HFF-Myc (cell line): ENCODE data around the gene DLX1.

Experiments
- DNase-seq: peaks from one replicate; pipeline ENCODE4 v3.0.0-alpha.2; 2011; ENCODE audit warnings: low read depth; ENCODE audit errors: extremely low read depth
- H3K4me3 ChIP-seq: replicated peaks from 2 replicates; pipeline ENCODE4 v1.5.1; 2011; ENCODE audit warnings: low read depth, mild to moderate bottlenecking, control low read depth, low read length
- TF ChIP-seq, protein P1 (sequence below): IDR thresholded peaks from 2 replicates; pipeline ENCODE4 v1.5.1; 2012; ENCODE audit warnings: mild to moderate bottlenecking, low read depth, low read length, control low read depth; ENCODE audit errors: missing control alignments

DLX1 gene

DNA sequence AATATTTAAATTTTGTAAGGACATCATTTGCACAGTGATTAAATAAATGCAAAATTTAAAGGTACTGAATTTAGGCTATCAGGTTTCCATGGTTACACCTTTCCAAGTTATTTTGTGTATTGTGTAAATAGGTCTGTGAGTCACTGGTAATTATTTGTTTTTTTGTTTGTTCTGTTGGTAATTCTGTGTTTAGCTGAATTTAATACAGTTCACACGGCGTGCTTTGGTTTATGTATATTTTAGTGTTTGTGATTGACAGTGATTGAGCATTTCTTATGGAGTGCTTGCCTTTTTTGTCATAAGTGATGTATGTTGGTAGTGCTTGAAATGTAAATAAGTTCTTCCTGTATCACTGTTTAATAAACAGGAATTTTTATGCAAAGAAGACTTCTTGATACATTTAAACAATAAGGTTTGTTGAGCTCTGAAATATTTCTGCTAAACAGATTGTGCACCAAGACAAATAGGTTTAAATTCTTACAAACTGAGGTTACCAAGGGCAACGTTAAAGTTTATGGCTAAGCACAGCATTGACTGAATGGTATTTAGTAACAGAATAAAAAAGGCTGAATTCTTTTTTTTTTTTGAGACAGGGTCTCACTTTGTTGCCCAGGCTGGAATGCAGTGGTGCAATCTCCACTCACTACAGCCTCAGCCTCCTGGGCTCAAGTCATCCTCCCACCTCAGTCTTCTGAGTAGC lies 38.3 kb upstream of the DLX1 start:
- TF ChIP-seq, protein P1, sequence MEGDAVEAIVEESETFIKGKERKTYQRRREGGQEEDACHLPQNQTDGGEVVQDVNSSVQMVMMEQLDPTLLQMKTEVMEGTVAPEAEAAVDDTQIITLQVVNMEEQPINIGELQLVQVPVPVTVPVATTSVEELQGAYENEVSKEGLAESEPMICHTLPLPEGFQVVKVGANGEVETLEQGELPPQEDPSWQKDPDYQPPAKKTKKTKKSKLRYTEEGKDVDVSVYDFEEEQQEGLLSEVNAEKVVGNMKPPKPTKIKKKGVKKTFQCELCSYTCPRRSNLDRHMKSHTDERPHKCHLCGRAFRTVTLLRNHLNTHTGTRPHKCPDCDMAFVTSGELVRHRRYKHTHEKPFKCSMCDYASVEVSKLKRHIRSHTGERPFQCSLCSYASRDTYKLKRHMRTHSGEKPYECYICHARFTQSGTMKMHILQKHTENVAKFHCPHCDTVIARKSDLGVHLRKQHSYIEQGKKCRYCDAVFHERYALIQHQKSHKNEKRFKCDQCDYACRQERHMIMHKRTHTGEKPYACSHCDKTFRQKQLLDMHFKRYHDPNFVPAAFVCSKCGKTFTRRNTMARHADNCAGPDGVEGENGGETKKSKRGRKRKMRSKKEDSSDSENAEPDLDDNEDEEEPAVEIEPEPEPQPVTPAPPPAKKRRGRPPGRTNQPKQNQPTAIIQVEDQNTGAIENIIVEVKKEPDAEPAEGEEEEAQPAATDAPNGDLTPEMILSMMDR, result no peak
- DNase-seq, result no peak
- H3K4me3 ChIP-seq, result no peak overlapping the region

DNA sequence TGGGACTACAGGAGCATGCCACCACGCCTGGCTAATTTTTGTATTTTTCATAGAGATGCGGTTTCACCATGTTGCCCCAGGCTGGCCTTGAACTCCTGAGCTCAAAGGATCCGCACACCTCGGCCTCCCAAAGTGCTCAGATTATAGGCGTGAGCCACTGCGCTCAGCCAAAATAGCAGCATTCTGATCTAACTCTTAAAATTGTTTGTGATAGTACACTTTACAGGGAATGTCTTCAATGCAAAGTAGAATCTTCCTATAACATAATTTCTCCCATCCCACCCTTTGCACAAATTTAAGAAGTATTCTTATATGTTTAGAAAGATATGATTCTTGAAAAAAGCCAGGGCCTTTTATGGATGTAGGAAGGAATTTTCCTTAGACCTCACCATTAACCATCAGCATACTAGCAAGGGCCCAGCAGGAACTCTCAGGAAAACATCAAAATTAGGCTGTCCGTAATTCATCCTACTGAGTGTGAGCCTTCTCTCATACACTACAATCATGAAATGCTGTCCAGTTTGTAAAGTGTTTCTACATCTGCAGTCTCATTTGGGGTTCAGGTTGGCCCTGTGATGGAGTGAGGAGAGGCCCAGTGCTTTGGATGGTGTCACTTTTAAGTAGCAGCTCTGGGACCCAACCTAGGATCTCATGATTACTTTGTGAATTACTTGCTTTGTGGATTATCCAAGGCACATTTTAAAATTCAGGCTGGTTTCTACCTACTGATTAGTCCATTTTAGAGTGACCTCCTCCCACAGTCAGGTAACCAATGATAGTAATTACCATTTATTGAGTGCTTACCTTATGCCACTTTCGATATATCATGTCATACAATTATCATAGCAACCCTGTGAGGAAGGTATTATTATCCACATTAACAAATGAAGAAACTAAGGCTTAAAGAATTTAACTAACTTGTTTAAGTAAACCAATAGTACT lies 37.5 kb upstream of the DLX1 start:
- H3K4me3 ChIP-seq, result no peak overlapping the region
- TF ChIP-seq, protein P1, result no peak
- no peak for DNase-seq

DNA sequence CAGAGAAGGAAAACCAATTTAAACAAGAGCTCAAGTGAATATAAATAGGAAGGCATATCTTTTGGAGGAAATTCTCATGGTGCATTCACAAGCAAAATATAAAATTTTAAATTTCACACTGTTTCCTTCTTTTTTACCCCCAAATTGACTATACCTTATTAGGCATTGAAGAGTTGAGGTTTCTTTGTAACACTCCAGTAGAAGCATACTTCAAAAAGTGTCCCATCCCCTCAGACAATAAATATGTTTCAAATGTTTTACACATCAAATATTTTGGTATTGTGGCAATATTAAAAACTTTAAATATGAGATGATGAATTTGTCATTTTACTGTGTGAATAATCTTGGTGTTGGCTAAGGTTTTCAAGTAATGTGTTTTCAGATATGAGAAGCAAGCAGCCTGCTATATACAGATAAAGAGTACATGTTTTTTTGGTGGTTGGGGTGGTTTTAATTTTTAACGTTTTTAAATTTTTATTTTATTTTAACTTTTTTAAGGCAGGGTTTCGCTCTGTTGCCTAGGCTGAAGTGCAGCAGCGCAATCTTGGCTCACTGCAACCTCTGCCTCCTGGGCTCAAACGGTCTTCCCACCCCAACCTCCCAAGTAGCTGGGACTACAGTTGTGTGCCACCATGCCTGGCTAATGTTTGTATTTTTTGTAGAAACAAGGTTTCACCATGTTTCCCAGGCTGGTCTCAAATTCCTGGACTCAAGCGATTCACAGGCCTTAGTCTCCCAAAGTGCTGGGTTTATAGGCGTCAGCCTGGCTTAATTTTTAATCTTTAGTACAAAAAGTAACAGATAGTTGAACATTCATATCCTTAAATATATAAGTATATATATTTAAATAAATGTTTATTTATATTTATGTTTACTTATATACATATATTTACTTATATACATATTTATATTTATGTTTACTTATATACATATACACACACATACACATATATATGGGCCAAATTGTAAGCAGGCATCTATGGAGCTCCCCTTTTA lies 36.5 kb upstream of the DLX1 start:
- no peak for DNase-seq
- H3K4me3 ChIP-seq, result no peak overlapping the region
- TF ChIP-seq, protein P1, result no peak

DNA sequence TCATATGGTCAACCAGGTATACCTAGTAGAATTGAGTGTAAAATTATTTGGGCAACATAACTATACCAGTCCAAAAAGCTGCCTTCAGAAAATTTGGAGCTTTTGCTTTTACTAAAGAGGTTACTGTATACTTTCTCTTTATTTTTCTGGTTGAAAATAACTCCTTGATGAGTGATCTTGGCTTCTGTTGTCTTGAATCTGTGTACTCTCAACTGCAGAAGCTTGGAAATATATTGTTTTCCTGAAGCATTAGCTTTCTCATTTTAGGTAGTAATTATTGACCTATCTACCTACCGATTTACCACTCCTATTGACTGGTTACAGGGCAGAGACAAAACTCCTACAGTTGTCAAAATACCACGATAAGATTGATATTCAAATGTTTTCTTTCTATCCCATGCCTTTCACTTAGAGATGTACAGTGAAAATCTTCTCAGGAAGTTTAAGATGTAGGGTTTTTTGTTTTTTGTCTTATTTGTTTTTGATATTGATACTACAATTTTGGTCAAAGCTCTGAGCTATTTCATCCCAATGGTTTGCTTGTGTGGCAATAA lies 35.7 kb upstream of the DLX1 start:
- no peak for DNase-seq
- H3K4me3 ChIP-seq, result no peak overlapping the region

DNA sequence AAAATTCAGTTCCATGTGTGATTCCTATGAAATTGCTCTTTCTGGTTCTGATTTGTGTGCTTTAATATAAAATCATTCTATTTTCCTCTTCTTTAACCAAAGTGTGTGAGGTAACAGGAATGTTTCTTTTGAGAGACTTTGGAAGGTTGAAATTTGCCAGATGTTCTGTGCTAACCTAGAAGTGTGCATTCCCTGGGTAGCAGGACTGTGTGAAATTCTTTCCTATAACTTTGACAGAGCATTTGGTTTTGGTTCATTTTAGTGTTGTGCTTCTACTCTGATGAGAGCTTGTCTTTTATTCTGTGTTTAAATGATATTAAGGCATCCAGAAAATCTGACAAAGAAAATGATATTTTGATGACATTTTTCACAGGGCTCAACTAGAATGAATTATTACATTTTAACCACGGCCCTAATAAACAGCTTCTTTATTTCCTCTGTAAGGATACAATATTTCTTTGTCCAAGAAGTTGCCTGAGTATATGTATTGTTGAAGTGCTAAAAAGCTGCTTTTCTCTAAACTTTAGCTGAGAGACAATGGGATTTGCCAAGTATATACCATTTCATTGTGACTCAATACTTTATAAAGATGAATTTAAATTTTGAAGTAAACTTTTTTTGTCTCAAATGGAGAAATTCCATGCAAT lies 34.7 kb upstream of the DLX1 start:
- H3K4me3 ChIP-seq, result no peak overlapping the region
- TF ChIP-seq, protein P1, result no peak
- no peak for DNase-seq

More for the DNA sequence above, 35.7 kb upstream of the DLX1 start:
- TF ChIP-seq, protein P1, result no peak
